Kidney glomerular epithelial cell (primary cell): ENCODE results near the gene IKZF2.
A peak's percentile ranks its signal among the peaks of the same experiment; 100 is the strongest.

Experiments
- DNase-seq: peaks from one replicate; lab custom pipeline; 2025; lab: John Stamatoyannopoulos, UW

IKZF2 gene

GRCh38 chr2:212958133-212958532 is 193.3 kb downstream of the IKZF2 start:
- no peak for DNase-seq

- DNase-seq: no peak
These were observed 193.8 kb downstream of the IKZF2 start for GRCh38 chr2:212957624-212958023.

DNA sequence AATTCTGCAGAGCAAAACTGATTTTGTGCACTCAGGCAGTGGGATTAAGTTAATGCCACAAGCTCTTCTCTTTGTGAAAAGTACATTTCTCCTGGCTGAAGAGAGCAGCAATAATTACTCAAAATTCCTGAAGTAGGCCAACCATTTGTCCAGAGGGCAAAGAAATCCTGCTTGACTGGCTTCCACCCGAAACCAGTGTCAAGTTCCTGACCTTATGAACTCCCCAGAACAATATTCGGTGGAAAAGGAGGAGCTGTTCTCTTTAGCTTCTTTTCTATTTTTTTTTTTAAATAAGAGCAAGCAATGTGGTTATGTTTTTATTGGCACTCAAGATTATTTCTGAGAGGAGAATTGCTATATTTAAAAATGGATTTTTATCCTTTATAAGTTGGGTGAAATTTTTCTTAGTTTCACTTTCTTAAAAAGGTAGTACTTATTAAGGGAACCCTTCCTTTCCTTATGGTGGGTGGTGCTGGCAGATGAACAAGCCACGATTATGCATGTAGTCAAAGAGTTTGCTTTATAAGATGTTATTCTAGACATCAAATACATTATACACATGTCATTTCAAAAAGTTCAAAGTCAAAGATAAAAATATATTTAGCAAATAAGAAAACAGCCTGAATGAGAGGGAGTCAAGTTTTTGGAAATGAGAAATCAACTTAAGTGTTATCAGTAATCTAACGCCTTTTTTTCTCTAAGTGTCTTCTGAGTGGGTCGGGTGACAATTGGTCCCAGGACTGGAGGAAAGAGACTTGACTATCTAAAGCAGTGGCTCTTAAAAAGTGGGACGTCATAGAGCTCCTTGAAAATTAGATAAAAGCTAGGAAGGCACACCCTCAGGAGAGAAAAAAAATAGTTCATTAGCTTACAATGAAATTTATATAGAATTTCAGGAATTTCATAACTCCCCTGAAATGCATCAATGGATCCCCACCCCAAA is 194.5 kb downstream of the IKZF2 start:
- peak; percentile 10 for DNase-seq

- DNase-seq: no peak
These were observed 198.1 kb downstream of the IKZF2 start for GRCh38 chr2:212953170-212953920.

GRCh38 chr2:212949786-212950185 is 201.6 kb downstream of the IKZF2 start:
- DNase-seq: no peak
